GM13976 (cell line): ENCODE results near the gene ROPN1L.

Experiments used
- DNase-seq: peaks from one replicate; pipeline ENCODE4 v3.0.0; 2012; ENCODE audit warnings: low spot score
- in situ Hi-C: fragments of 300-500 bp; cut with MboI; formaldehyde crosslinking; loops from one replicate; pipeline ENCODE4 v1.12.0; 2022; ENCODE audit warnings: low sequenced_read_pairs, mixed read lengths, inconsistent platforms; ENCODE audit not compliant: unreplicated experiment
- TF ChIP-seq, protein P1 (sequence below): IDR thresholded peaks from 2 replicates; pipeline ENCODE4 v1.5.1; 2012; ENCODE audit warnings: borderline replicate concordance, mild to moderate bottlenecking; ENCODE audit not compliant: insufficient read depth; ENCODE audit errors: extremely low read depth, missing control alignments, control extremely low read depth

Gene ROPN1L

DNA sequence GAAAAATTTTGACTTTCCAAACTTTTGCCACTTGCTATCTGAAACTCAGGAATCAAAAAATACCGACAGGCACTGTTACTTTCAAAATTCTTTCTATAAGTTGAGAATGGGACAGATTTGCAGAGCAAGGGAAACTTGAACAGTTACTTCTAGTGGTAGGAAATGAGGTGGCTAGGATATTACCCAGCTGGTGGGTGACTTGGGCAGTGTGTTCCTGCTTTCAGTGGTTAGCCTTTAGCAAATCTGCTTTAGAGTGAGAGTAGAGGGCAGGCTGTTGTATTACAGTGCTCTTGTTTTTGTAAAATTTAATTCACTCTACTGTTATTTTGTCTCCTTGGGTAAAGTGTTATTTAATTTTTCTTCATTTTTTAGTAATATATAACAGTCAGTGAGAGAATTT, 40.2 kb upstream of the ROPN1L start:
- TF ChIP-seq, protein P1, sequence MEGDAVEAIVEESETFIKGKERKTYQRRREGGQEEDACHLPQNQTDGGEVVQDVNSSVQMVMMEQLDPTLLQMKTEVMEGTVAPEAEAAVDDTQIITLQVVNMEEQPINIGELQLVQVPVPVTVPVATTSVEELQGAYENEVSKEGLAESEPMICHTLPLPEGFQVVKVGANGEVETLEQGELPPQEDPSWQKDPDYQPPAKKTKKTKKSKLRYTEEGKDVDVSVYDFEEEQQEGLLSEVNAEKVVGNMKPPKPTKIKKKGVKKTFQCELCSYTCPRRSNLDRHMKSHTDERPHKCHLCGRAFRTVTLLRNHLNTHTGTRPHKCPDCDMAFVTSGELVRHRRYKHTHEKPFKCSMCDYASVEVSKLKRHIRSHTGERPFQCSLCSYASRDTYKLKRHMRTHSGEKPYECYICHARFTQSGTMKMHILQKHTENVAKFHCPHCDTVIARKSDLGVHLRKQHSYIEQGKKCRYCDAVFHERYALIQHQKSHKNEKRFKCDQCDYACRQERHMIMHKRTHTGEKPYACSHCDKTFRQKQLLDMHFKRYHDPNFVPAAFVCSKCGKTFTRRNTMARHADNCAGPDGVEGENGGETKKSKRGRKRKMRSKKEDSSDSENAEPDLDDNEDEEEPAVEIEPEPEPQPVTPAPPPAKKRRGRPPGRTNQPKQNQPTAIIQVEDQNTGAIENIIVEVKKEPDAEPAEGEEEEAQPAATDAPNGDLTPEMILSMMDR = no peak
- no peak for DNase-seq
- in situ Hi-C loops = no loop called here

DNA sequence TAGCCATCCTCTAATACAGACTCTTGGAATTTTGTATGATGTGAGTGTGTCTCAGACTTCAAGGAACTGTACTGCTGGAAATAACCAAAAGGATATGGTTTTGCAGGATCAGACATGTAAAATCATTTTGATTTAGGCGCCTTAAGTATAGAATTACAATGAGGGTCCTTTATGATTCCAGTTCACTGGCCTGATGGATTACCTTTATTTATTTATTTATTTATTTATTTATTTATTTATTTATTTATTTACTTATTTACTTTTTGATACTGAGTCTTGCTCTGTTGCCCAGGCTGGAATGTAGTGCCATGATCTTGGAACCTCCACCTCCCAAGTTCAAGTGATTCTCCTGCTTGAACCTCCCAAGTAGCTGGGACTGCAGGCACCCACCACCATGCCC, 37.9 kb upstream of the ROPN1L start:
- in situ Hi-C loops = no loop called here
- TF ChIP-seq, protein P1 = no peak

DNA sequence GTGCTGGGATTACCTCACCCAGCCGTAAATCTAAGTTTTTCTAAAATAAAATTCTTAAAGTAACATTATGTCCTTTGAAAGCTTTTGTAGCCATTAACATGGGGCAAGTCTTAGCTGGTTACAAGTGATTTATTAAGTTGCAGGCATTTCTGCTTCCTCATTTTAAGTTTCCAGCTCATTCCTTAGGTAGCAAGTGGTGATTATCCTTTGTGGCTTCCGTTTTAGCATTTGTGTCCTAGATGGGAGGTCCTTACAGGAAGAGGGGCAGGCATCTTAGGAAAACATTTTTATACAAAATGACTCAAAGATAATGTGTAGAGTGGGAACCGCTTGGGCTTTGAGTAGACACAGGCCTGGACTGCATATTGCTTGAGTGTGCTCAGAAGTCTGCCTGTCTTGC, 35.0 kb upstream of the ROPN1L start:
- in situ Hi-C loops = no loop called here
- TF ChIP-seq, protein P1 = no peak
- DNase-seq = no peak

More for the DNA sequence above, 37.9 kb upstream of the ROPN1L start:
- DNase-seq = no peak

DNA sequence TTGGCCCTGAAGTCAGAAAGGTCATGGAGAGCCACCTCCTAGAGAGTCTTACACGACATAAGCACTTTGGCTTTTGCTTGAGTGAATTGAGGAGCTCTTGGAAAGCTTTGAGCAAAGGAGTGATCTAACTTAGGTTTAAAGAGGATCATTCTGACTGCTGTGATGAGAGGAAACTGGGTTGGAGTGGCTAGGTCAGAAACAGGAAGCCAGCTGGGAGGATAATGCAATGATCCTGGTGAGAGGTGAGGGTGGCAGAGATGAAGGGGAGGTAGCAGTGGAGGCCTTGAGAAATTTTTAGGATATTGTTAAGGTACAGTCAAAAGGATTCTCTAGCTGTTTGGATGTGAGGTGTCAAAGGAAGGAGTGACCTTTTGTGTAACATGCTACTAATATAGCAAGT, 32.2 kb upstream of the ROPN1L start:
- TF ChIP-seq, protein P1 = no peak
- DNase-seq = no peak
- in situ Hi-C loops = no loop called here

DNA sequence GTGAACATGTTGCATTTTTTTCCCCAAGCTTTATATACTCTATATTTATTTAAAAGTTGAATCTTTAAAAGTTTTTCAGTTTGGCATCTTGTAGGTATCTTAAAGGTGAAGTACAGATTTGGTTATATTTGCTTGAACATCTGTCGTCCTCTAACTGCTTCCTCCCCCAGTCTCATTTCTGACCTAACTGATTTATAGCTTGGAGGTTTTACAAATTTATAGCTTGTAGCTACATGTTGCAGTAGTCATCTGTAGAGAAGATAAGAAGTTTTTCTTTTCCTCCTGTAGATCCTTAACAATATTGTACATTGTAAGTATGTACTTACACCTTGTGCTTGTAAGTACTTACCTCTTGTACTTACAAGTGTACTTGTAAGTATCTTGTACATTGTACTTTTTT, 31.0 kb upstream of the ROPN1L start:
- in situ Hi-C loops = loop anchor here (10.0 kb wide), 1 partner anchor 136 kb away; no protein-coding TSS in a partner anchor
- TF ChIP-seq, protein P1 = no peak
- no peak for DNase-seq

DNA sequence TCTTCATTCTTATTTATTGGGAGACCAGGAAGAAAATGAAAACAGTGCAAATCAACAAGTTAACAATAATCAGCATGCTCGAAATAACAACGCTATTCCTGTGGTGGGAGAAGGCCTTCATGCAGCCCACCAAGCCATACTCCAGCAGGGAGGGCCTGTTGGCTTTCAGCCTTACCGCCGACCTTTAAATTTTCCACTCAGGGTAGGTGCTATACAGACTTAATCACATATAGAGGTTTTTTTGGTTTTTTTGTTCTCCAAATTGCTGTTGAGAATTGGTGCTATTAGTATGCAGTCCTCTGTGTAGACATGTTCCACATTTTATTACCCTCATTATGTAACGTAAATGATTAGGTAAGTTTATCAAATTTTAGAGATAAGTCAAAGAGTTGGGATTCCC, 30.3 kb upstream of the ROPN1L start:
- in situ Hi-C loops = loop anchor here (10.0 kb wide), 1 partner anchor 137 kb away; no protein-coding TSS in a partner anchor
- DNase-seq = no peak
- TF ChIP-seq, protein P1 = no peak

DNA sequence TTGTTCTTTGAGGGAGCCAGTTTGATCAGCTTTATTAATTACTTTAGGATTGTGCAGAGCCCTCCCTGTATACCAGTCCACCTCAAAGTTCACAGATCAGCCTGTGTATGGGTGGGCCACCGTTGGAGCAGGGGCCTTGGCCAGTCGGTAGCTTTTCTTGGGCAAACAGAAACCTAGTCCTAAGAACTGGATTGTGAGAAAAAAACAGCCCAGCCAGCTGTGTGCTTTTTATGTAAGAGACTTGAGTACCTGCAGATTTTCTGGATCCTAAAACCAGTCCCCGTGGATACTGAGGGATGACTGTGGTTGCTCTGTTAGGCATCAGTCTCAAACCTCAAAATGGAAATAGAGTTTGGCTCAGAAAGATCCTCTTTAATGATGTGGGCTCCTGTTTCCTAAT, 24.8 kb upstream of the ROPN1L start:
- TF ChIP-seq, protein P1 = no peak
- DNase-seq = no peak
- in situ Hi-C loops = loop anchor here (10.0 kb wide), 1 partner anchor 142 kb away; no protein-coding TSS in a partner anchor
